PC-3 (cell line): Measurements from ENCODE around the gene TLR5.

Experiments
- EZH2 ChIP-seq: fragments of 300-600 bp; sonication (generic); IDR thresholded peaks from one replicate; pipeline ENCODE4 v1.6.1; 2017; ENCODE audit warnings: antibody characterized with exemption, mild to moderate bottlenecking, low read length; ENCODE audit not compliant: unreplicated experiment
- TF ChIP-seq, protein P1 (sequence below): fragments of 300-600 bp; sonication (generic); conservative IDR thresholded peaks from 2 replicates; pipeline ENCODE4 v1.5.1; 2017; ENCODE audit warnings: antibody characterized with exemption, low read depth, mild to moderate bottlenecking, low read length

DNA sequence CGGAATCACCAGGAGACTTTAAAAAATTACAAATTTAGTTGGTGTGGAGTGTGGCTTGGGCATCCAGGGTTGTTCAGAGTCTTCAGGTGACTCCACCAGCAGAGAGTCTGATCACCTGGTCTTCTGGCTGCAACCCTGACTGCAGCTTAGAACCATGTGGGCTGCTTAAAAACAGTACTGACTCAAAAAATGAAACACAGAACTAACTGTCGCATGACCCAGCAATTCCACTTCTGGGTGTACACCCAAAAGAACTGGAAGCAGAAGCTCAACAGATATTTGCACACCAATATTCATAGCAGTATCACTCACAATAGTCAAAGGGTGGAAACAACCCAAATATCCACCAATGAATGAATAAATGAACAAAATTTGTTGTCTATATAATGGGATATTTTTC lies 17.3 kb downstream of the TLR5 start:
- TF ChIP-seq, protein P1, sequence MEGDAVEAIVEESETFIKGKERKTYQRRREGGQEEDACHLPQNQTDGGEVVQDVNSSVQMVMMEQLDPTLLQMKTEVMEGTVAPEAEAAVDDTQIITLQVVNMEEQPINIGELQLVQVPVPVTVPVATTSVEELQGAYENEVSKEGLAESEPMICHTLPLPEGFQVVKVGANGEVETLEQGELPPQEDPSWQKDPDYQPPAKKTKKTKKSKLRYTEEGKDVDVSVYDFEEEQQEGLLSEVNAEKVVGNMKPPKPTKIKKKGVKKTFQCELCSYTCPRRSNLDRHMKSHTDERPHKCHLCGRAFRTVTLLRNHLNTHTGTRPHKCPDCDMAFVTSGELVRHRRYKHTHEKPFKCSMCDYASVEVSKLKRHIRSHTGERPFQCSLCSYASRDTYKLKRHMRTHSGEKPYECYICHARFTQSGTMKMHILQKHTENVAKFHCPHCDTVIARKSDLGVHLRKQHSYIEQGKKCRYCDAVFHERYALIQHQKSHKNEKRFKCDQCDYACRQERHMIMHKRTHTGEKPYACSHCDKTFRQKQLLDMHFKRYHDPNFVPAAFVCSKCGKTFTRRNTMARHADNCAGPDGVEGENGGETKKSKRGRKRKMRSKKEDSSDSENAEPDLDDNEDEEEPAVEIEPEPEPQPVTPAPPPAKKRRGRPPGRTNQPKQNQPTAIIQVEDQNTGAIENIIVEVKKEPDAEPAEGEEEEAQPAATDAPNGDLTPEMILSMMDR = no peak
- TF ChIP-seq EZH2 = no peak
